ENCODE results near the gene BACH2.

- TF ChIP-seq POLR2A (IDR thresholded peaks at IDR 0.05; ENCODE audit: low read depth, low read length) (no peak), TAF1 (IDR thresholded peaks at IDR 0.05; ENCODE audit: borderline replicate concordance, low read depth, low read length) (no peak)
Measured at GRCh38 chr6:90048206-90048967, 248.3 kb downstream of the BACH2 start.

Measured in GM12892 (cell line).